HCT116 (cell line): ENCODE data around the gene SLC6A3. TPM values are rescaled to one million over a fixed set of nuclear protein-coding genes. Genes with fewer than 3 reads are reported as not detected.

Source experiments
- ATAC-seq: fragments of 200-7000 bp; cut with Tn5 transposase; 2 replicates; pipeline ENCODE4 v1.9.1; 2020; ENCODE audit warnings: mild to moderate bottlenecking, moderate library complexity
- BruUV-seq: library from RNA; stranded (reverse); fragments of 400-500 nt; replicated peaks from 2 replicates; lab custom pipeline; 2021; lab: Mats Ljungman, UMichigan
- CTCF ChIA-PET: fragments of 300-600 bp; sonication (Branson Sonifier 250); formaldehyde crosslinking; loops from one replicate; lab custom pipeline; 2021; ENCODE audit warnings: antibody characterized with exemption; lab: Charles Lee
- POLR2A ChIA-PET: fragments of 300-600, 350-600 bp; sonication (Branson Sonifier 250); formaldehyde crosslinking; loops from one replicate; lab custom pipeline; 2021; ENCODE audit warnings: antibody characterized with exemption; lab: Charles Lee
- RAD21 ChIA-PET, 2 experiments: fragments of 300-600 bp; sonication (Branson Sonifier 250); formaldehyde crosslinking; loops; one replicate each; lab custom pipeline; 2023; ENCODE audit warnings: low total read pairs in 2 of 2; ENCODE audit not compliant: uncharacterized antibody in 2 of 2, unreplicated experiment in 2 of 2, low non-redundant PET in 1 of 2; lab: Charles Lee
- DNase-seq: peaks from one replicate; pipeline ENCODE4 v3.0.0-alpha.2; 2010; ENCODE audit warnings: low read depth, low spot score
- H2AFZ ChIP-seq: fragments of 200-600 bp; shearing (Covaris generic), sonication (generic); 2 replicates; pipeline ENCODE4 v1.6.1; 2017; ENCODE audit warnings: low read depth, mixed run types, mixed read lengths, antibody characterized with exemption, low read length; ENCODE audit not compliant: poor library complexity, severe bottlenecking
- H3K27ac ChIP-seq: 2 replicates; pipeline ENCODE4 v1.5.1; 2012; ENCODE audit warnings: low read depth, low read length
- H3K27me3 ChIP-seq: fragments of 200-600 bp; sonication (generic); 2 replicates; pipeline ENCODE4 v1.6.1; 2016; ENCODE audit warnings: mixed run types, low read length, mixed read lengths; ENCODE audit not compliant: insufficient read depth
- H3K36me3 ChIP-seq, 2 experiments: fragments of 200-500 bp in 1 of 2; fragments of 200-600 bp in 1 of 2; sonication (Bioruptor generic) in 1 of 2; sonication (generic) in 1 of 2; 2 replicates each; pipeline versions ENCODE4 v1.5.1 to v1.6.1; 2014 to 2016; ENCODE audit warnings: low read length in 2 of 2, inconsistent platforms in 1 of 2, mixed read lengths in 1 of 2, mixed run types in 1 of 2; ENCODE audit not compliant: insufficient read depth in 2 of 2, control insufficient read depth in 1 of 2
- H3K4me1 ChIP-seq, 2 experiments: fragments of 200-600 bp in 1 of 2; sonication (generic) in 1 of 2; 2 replicates each; pipeline versions ENCODE4 v1.5.1 to v1.6.1; 2012 to 2017; ENCODE audit warnings: low read length in 2 of 2, inconsistent platforms in 1 of 2, mild to moderate bottlenecking in 1 of 2, mixed read lengths in 1 of 2, mixed run types in 1 of 2, moderate library complexity in 1 of 2; ENCODE audit not compliant: insufficient read depth in 2 of 2, control insufficient read depth in 1 of 2
- H3K4me2 ChIP-seq: fragments of 200-600 bp; sonication (generic); 2 replicates; pipeline ENCODE4 v1.6.1; 2017; ENCODE audit warnings: mixed run types, low read length, mixed read lengths
- H3K4me3 ChIP-seq, 2 experiments: fragments of 200-600 bp in 1 of 2; sonication (generic) in 1 of 2; replicated peaks in 1 of 2; 2 replicates each; pipeline ENCODE4 v1.5.1; 2011 to 2016; ENCODE audit warnings: low read length in 2 of 2, control low read depth in 1 of 2, low read depth in 1 of 2, mild to moderate bottlenecking in 1 of 2, mixed read lengths in 1 of 2, mixed run types in 1 of 2
- H3K79me2 ChIP-seq: fragments of 200-600 bp; sonication (generic); 2 replicates; pipeline ENCODE4 v1.6.1; 2017; ENCODE audit warnings: mild to moderate bottlenecking, mixed run types, low read length, moderate library complexity, mixed read lengths; ENCODE audit not compliant: insufficient read depth
- H3K9ac ChIP-seq: fragments of 200-600 bp; sonication (generic); 2 replicates; pipeline ENCODE4 v1.6.1; 2016; ENCODE audit warnings: low read length, mixed read lengths
- H3K9me2 ChIP-seq: fragments of 200-600 bp; sonication (generic), shearing (Covaris generic); 2 replicates; pipeline ENCODE4 v1.6.1; 2017; ENCODE audit warnings: mixed run types, mild to moderate bottlenecking, moderate library complexity; ENCODE audit not compliant: insufficient read depth
- H3K9me3 ChIP-seq, 2 experiments: fragments of 200-500 bp in 1 of 2; fragments of 200-600 bp in 1 of 2; sonication (Bioruptor generic) in 1 of 2; sonication (generic) in 1 of 2; 2 replicates each; pipeline ENCODE4 v1.6.1; 2014 to 2017; ENCODE audit warnings: low read length in 2 of 2, mixed read lengths in 2 of 2, inconsistent platforms in 1 of 2, low read depth in 1 of 2, mild to moderate bottlenecking in 1 of 2, mixed run types in 1 of 2, moderate library complexity in 1 of 2; ENCODE audit not compliant: control insufficient read depth in 1 of 2, insufficient read depth in 1 of 2
- H4K20me1 ChIP-seq: fragments of 200-600 bp; sonication (generic), shearing (Covaris generic); 2 replicates; pipeline ENCODE4 v1.6.1; 2017; ENCODE audit warnings: mixed run types, mild to moderate bottlenecking, moderate library complexity; ENCODE audit not compliant: insufficient read depth
- CBX3 ChIP-seq: IDR thresholded peaks from 2 replicates; pipeline ENCODE4 v1.6.1; 2012; ENCODE audit warnings: low read depth
- CEBPB ChIP-seq: IDR thresholded peaks from 2 replicates; pipeline ENCODE4 v1.6.1; 2012; ENCODE audit warnings: low read depth
- EGR1 ChIP-seq: IDR thresholded peaks from 2 replicates; pipeline ENCODE4 v1.6.1; 2012; ENCODE audit warnings: low read depth
- EZH2 ChIP-seq: fragments of 200-600 bp; sonication (generic); IDR thresholded peaks from 2 replicates; pipeline ENCODE4 v1.6.1; 2017; ENCODE audit warnings: antibody characterized with exemption, mixed run types
- FOSL1 ChIP-seq: IDR thresholded peaks from 2 replicates; pipeline ENCODE4 v1.6.1; 2012; ENCODE audit warnings: low read depth
- MAX ChIP-seq: IDR thresholded peaks from 2 replicates; pipeline ENCODE4 v1.6.1; 2012
- POLR2AphosphoS5 ChIP-seq: IDR thresholded peaks from 2 replicates; pipeline ENCODE4 v1.6.1; 2011; ENCODE audit warnings: mild to moderate bottlenecking, low read depth, low read length, moderate library complexity
- SRF ChIP-seq: IDR thresholded peaks from 2 replicates; pipeline ENCODE4 v1.6.1; 2012; ENCODE audit warnings: low read depth
- intact Hi-C: fragments of 100-400 bp; cut with micrococcal nuclease; formaldehyde crosslinking; loops from 2 replicates; pipeline ENCODE4 v1.10.0; 2022
- total RNA-seq: library from RNA; stranded (reverse); gene quantifications from one replicate; pipeline ENCODE4 v1.2.1, GENCODE V29; 2021; ENCODE audit not compliant: unreplicated experiment
- TF ChIP-seq, protein P1 (sequence below), 3 experiments: fragments of 200-600 bp in 1 of 3; sonication (generic) in 1 of 3; IDR thresholded peaks in 2 of 3; conservative IDR thresholded peaks in 1 of 3; 2 replicates each; pipeline ENCODE4 v1.5.1; 2012 to 2017; ENCODE audit warnings: low read depth in 2 of 3, low read length in 2 of 3, antibody characterized with exemption in 1 of 3, borderline replicate concordance in 1 of 3, control low read depth in 1 of 3, mild to moderate bottlenecking in 1 of 3, mixed read lengths in 1 of 3, mixed run types in 1 of 3, moderate library complexity in 1 of 3; ENCODE audit not compliant: insufficient read depth in 1 of 3

SLC6A3 gene
- total RNA-seq, 1 experiment from 2014 or later = not detected

DNA sequence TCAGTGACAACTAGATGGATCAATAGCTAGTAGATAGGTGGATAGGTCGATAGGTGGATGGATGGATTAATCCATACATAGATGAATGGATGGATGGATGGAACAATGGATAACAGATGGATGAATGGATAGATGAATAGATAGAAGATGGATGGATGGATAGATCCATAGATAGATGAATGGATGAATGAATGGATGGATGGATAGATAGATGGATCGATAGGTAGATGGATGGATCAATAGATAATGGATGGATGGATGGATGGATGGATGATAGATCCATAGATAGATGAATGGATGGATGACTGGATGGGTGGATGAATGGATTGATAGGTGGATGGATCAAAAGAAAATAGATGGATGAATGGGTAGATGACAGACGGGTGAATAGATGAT is 5.1 kb downstream of the SLC6A3 start:
- Histone ChIP-seq H3K9me2 (no peaks in the 10 kb centered on the region), H3K9ac (no peak overlapping the region), H2AFZ (no peak overlapping the region), H3K4me3 (no peak overlapping the region), H3K9me3 (no peaks in the 10 kb centered on the region), H3K4me1 (peaks cover 5 to 10% of the 10 kb centered on the region in 2 experiments), H3K27ac (no peak overlapping the region), H3K27me3 (no peaks in the 10 kb centered on the region), H4K20me1 (no peaks in the 10 kb centered on the region), H3K79me2 (no peaks in the 10 kb centered on the region), H3K36me3 (no peaks in the 10 kb centered on the region), H3K4me2 (no peak overlapping the region)
- no peak for TF ChIP-seq EZH2
- TF ChIP-seq SRF = no peak
- no peak for TF ChIP-seq EGR1
- no peak for TF ChIP-seq CEBPB
- no peak for TF ChIP-seq MAX
- no peak for TF ChIP-seq FOSL1
- TF ChIP-seq CBX3 = no peak
- no peak for TF ChIP-seq POLR2AphosphoS5
- TF ChIP-seq, protein P1, sequence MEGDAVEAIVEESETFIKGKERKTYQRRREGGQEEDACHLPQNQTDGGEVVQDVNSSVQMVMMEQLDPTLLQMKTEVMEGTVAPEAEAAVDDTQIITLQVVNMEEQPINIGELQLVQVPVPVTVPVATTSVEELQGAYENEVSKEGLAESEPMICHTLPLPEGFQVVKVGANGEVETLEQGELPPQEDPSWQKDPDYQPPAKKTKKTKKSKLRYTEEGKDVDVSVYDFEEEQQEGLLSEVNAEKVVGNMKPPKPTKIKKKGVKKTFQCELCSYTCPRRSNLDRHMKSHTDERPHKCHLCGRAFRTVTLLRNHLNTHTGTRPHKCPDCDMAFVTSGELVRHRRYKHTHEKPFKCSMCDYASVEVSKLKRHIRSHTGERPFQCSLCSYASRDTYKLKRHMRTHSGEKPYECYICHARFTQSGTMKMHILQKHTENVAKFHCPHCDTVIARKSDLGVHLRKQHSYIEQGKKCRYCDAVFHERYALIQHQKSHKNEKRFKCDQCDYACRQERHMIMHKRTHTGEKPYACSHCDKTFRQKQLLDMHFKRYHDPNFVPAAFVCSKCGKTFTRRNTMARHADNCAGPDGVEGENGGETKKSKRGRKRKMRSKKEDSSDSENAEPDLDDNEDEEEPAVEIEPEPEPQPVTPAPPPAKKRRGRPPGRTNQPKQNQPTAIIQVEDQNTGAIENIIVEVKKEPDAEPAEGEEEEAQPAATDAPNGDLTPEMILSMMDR (IDR thresholded peaks at IDR 0.05 in 2 of 3, conservative IDR thresholded peaks at IDR 0.05 in 1 of 3; ENCODE audit: borderline replicate concordance in 1 of 3, insufficient read depth in 1 of 3, low read depth in 2 of 3, low read length in 2 of 3) = no peak
- CTCF ChIA-PET = no interaction called here
- RAD21 ChIA-PET = no interaction called here
- intact Hi-C loops = no loop called here
- DNase-seq (no peak), ATAC-seq (no peak)
- POLR2A ChIA-PET = no interaction called here
- no TSS peak for BruUV-seq
